Colon (tissue), 2 donors: ENCODE results near the gene CHD9NB.
"Not testable (repeated sequence)": the region's sequence is repeated elsewhere in the genome, so short reads cannot be mapped to it uniquely, and the experiment has no call there.

Source experiments
- FAIRE-seq: peaks from 2 replicates; lab custom pipeline; 2012; peaks lifted over from hg19 to GRCh38; lab: Jason Lieb, UNC
- donor health status: control.
- donor health status: control.

CHD9NB gene

GRCh38 chr16:53056392-53056881 lies 3.7 kb upstream of the CHD9NB start:
- no peak for FAIRE-seq

GRCh38 chr16:53055541-53056391 lies 3.1 kb upstream of the CHD9NB start:
- no peak for FAIRE-seq

GRCh38 chr16:53054670-53055485 lies 2.2 kb upstream of the CHD9NB start, which contains the start of gene CHD9:
TSS of gene CHD9 (plus strand) at chr16:53054991. CDS start at chr16:53156090, 101,099 bp downstream.
- no peak for FAIRE-seq

GRCh38 chr16:53053967-53054669 lies 1.4 kb upstream of the CHD9NB start:
- no peak for FAIRE-seq

GRCh38 chr16:53051255-53051654 lies 1.4 kb downstream of the CHD9NB start:
- not testable (repeated sequence) for FAIRE-seq

GRCh38 chr16:53048139-53048915 lies 4.4 kb downstream of the CHD9NB start:
- FAIRE-seq, result no peak

GRCh38 chr16:53047515-53047914 lies 5.2 kb downstream of the CHD9NB start:
- FAIRE-seq, result not testable (repeated sequence)

- no peak for FAIRE-seq
Measured at GRCh38 chr16:53045341-53046220, 7.1 kb downstream of the CHD9NB start.

GRCh38 chr16:53043986-53044601 lies 8.6 kb downstream of the CHD9NB start:
- FAIRE-seq, result no peak

GRCh38 chr16:53043428-53043831 lies 9.3 kb downstream of the CHD9NB start:
- FAIRE-seq, result no peak

- no peak for FAIRE-seq
Measured at GRCh38 chr16:53042235-53042701, 10.4 kb downstream of the CHD9NB start.

GRCh38 chr16:53041320-53042051 lies 11.2 kb downstream of the CHD9NB start:
- no peak for FAIRE-seq

- no peak for FAIRE-seq
Measured at GRCh38 chr16:53040788-53041187, 11.9 kb downstream of the CHD9NB start.

- not testable (repeated sequence) for FAIRE-seq
Measured at GRCh38 chr16:53036711-53037110, 16.0 kb downstream of the CHD9NB start.

GRCh38 chr16:53036066-53036465 lies 16.6 kb downstream of the CHD9NB start:
- no peak for FAIRE-seq

GRCh38 chr16:53035176-53035942 lies 17.3 kb downstream of the CHD9NB start:
- FAIRE-seq, result no peak

- FAIRE-seq, result no peak
Measured at GRCh38 chr16:53034306-53034705, 18.4 kb downstream of the CHD9NB start.

GRCh38 chr16:53031323-53031942 lies 21.3 kb downstream of the CHD9NB start:
- FAIRE-seq, result no peak
